Measurements from ENCODE around the gene PLVAP. TPM values are rescaled to one million over a fixed set of nuclear protein-coding genes. Genes with fewer than 3 reads are reported as not detected.

PLVAP gene
- total RNA-seq, 1 donor from 2014 or later, result 0.94 TPM

GRCh38 chr19:17330262-17331044 lies 46.7 kb downstream of the PLVAP start:
- no peak for DNase-seq (ENCODE audit: low spot score in 2 of 2, unreplicated experiment in 2 of 2)
- Mint-ChIP-seq H3K4me3 (peak overlapping the region; percentile 45), H3K27me3 (ENCODE audit: low read depth) (peaks cover 14% of the 10 kb centered on the region), H3K4me1 (peaks cover 20% of the 10 kb centered on the region), H3K27ac (no peak overlapping the region), H3K9me3 (no peaks in the 10 kb centered on the region), H3K36me3 (peaks cover 10% of the 10 kb centered on the region)
- no peak for TF ChIP-seq CTCF (IDR thresholded peaks at IDR 0.05; ENCODE audit: unreplicated experiment)

GRCh38 chr19:17329366-17330261 lies 47.5 kb downstream of the PLVAP start:
- Mint-ChIP-seq H3K27ac (no peak overlapping the region), H3K27me3 (ENCODE audit: low read depth) (peaks cover 14% of the 10 kb centered on the region), H3K36me3 (peaks cover 10% of the 10 kb centered on the region), H3K4me1 (peaks cover 14% of the 10 kb centered on the region), H3K4me3 (peak overlapping the region; percentile 40), H3K9me3 (no peaks in the 10 kb centered on the region)
- DNase-seq (ENCODE audit: low spot score in 2 of 2, unreplicated experiment in 2 of 2), result no peak
- TF ChIP-seq CTCF (IDR thresholded peaks at IDR 0.05; ENCODE audit: unreplicated experiment), result no peak

GRCh38 chr19:17328517-17329365 lies 48.4 kb downstream of the PLVAP start:
- peaks cover 14% of the 10 kb centered on the region for H3K27me3 Mint-ChIP-seq (ENCODE audit: low read depth)
- peaks cover 11% of the 10 kb centered on the region for H3K4me1 Mint-ChIP-seq
- H3K9me3 Mint-ChIP-seq, result no peaks in the 10 kb centered on the region
- peak overlapping the region; percentile 58 for H3K4me3 Mint-ChIP-seq
- TF ChIP-seq CTCF (IDR thresholded peaks at IDR 0.05; ENCODE audit: unreplicated experiment), result no peak
- no peak for DNase-seq (ENCODE audit: low spot score in 2 of 2, unreplicated experiment in 2 of 2)
- no peak overlapping the region for H3K27ac Mint-ChIP-seq
- peaks cover 10% of the 10 kb centered on the region for H3K36me3 Mint-ChIP-seq

GRCh38 chr19:17327654-17328516 lies 49.3 kb downstream of the PLVAP start:
- peaks cover 11% of the 10 kb centered on the region for H3K4me1 Mint-ChIP-seq
- H3K9me3 Mint-ChIP-seq, result no peaks in the 10 kb centered on the region
- peaks cover 9% of the 10 kb centered on the region for H3K36me3 Mint-ChIP-seq
- H3K27me3 Mint-ChIP-seq (ENCODE audit: low read depth), result peaks cover 14% of the 10 kb centered on the region
- peak overlapping the region; percentile 96 for H3K27ac Mint-ChIP-seq
- DNase-seq (ENCODE audit: low spot score in 2 of 2, unreplicated experiment in 2 of 2), result peak; percentile 71 to 85
- H3K4me3 Mint-ChIP-seq, result peak overlapping the region; percentile 84
- TF ChIP-seq CTCF (IDR thresholded peaks at IDR 0.05; ENCODE audit: unreplicated experiment), result peak; percentile 67
